ENCODE results near the gene SRSF4.

Gene SRSF4

GRCh38 chr1:29105822-29106221 lies 75.9 kb downstream of the SRSF4 start:
- no peak overlapping the region for H3K27ac ChIP-seq (ENCODE audit: insufficient read depth, low read length, poor library complexity, severe bottlenecking)
- H3K4me1 ChIP-seq (ENCODE audit: control insufficient read depth, insufficient read depth, low read length, poor library complexity, severe bottlenecking): no peaks in the 10 kb centered on the region
- peaks cover 37% of the 10 kb centered on the region for H3K36me3 ChIP-seq (ENCODE audit: control insufficient read depth, insufficient read depth, low read length)
- H3K27me3 ChIP-seq (replicated peaks; ENCODE audit: control insufficient read depth, insufficient read depth, low read length, poor library complexity, severe bottlenecking): no peaks in the 10 kb centered on the region
- H3K4me3 ChIP-seq (ENCODE audit: insufficient read depth, low read depth, low read length, poor library complexity, severe bottlenecking): no peak overlapping the region
- no peaks in the 10 kb centered on the region for H3K9me3 ChIP-seq (ENCODE audit: control insufficient read depth, low read length)
- no peak for DNase-seq

GRCh38 chr1:29100487-29100886 lies 81.2 kb downstream of the SRSF4 start:
- Histone ChIP-seq H3K27ac (ENCODE audit: insufficient read depth, low read length, poor library complexity, severe bottlenecking) (no peak overlapping the region), H3K4me3 (ENCODE audit: insufficient read depth, low read depth, low read length, poor library complexity, severe bottlenecking) (no peak overlapping the region), H3K27me3 (replicated peaks; ENCODE audit: control insufficient read depth, insufficient read depth, low read length, poor library complexity, severe bottlenecking) (no peaks in the 10 kb centered on the region), H3K36me3 (ENCODE audit: control insufficient read depth, insufficient read depth, low read length) (peaks cover 58% of the 10 kb centered on the region), H3K4me1 (ENCODE audit: control insufficient read depth, insufficient read depth, low read length, poor library complexity, severe bottlenecking) (no peaks in the 10 kb centered on the region), H3K9me3 (ENCODE audit: control insufficient read depth, low read length) (no peaks in the 10 kb centered on the region)
- no peak for DNase-seq

- H3K9me3 ChIP-seq (ENCODE audit: control insufficient read depth, low read length): no peaks in the 10 kb centered on the region
- DNase-seq: no peak
- H3K27ac ChIP-seq (ENCODE audit: insufficient read depth, low read length, poor library complexity, severe bottlenecking): no peak overlapping the region
- peaks cover 59% of the 10 kb centered on the region for H3K36me3 ChIP-seq (ENCODE audit: control insufficient read depth, insufficient read depth, low read length)
- no peak overlapping the region for H3K4me3 ChIP-seq (ENCODE audit: insufficient read depth, low read depth, low read length, poor library complexity, severe bottlenecking)
- H3K4me1 ChIP-seq (ENCODE audit: control insufficient read depth, insufficient read depth, low read length, poor library complexity, severe bottlenecking): no peaks in the 10 kb centered on the region
- H3K27me3 ChIP-seq (replicated peaks; ENCODE audit: control insufficient read depth, insufficient read depth, low read length, poor library complexity, severe bottlenecking): no peaks in the 10 kb centered on the region
Observed at GRCh38 chr1:29099286-29099685, 82.4 kb downstream of the SRSF4 start.
